Prostate gland (tissue), 2 donors: ENCODE measurements around the gene PRDM16. TPM values are rescaled to one million over a fixed set of nuclear protein-coding genes. Genes with fewer than 3 reads are reported as not detected.
A peak's percentile ranks its signal among the peaks of the same experiment; 100 is the strongest.

ENCODE experiments used
- DNase-seq: peaks from one replicate; pipeline ENCODE4 v3.0.0-alpha.2; 2019; ENCODE audit warnings: low spot score
- H3K27ac ChIP-seq, 2 donors: fragments of 200-600 bp; sonication (generic); 2 replicates each; pipeline ENCODE4 v1.5.1; 2017 to 2019
- H3K27me3 ChIP-seq: fragments of 200-600 bp; sonication (generic); replicated peaks from 2 replicates; pipeline ENCODE4 v1.5.1; 2019; ENCODE audit not compliant: insufficient read depth
- H3K36me3 ChIP-seq, 2 donors: fragments of 200-600 bp; sonication (generic); 1 replicate in 1 of 2; 2 replicates in 1 of 2; pipeline versions ENCODE4 v1.5.1 to v1.8.1; 2017 to 2019
- H3K4me1 ChIP-seq: fragments of 200-600 bp; sonication (generic); replicated peaks from 2 replicates; pipeline ENCODE4 v1.5.1; 2019
- H3K4me3 ChIP-seq, 2 donors: fragments of 200-600 bp; sonication (generic); 2 replicates each; pipeline ENCODE4 v1.5.1; 2017 to 2019
- H3K9me3 ChIP-seq: fragments of 200-600 bp; sonication (generic); 2 replicates; pipeline ENCODE4 v1.5.1; 2017
- POLR2A ChIP-seq: fragments of 450-650 bp; IDR thresholded peaks from one replicate; pipeline ENCODE4 v1.6.1; 2016; ENCODE audit warnings: antibody characterized with exemption, mild to moderate bottlenecking
- POLR2AphosphoS5 ChIP-seq: sonication (generic); formaldehyde crosslinking; IDR thresholded peaks from one replicate; pipeline ENCODE4 v1.6.1; 2017; ENCODE audit warnings: antibody characterized with exemption
- WGBS: methylation state at CpG from one replicate; pipeline ENCODE4 v1.1.5; 2018; 5-methylcytosine and 5-hydroxymethylcytosine counted together
- intact Hi-C: fragments of 100-400 bp; cut with DNase I; formaldehyde crosslinking; loops from one replicate; pipeline ENCODE4 v1.14.2; 2022
- total RNA-seq, 2 donors: library from RNA; depleted of rRNA; stranded (reverse); fragments of >200 nt; gene quantifications; one replicate each; pipeline ENCODE4 v1.1.0, GENCODE V29; 2016
- TF ChIP-seq, protein P1 (sequence below), 4 experiments: fragments of 200-600 bp in 2 of 4; fragments of 450-650 bp in 2 of 4; sonication (generic) in 2 of 4; IDR thresholded peaks; 1 replicate in 3 of 4; 2 replicates in 1 of 4; pipeline ENCODE4 v1.5.1; 2016 to 2019; ENCODE audit warnings: antibody characterized with exemption in 4 of 4, mild to moderate bottlenecking in 2 of 4, moderate library complexity in 2 of 4

PRDM16 gene
- total RNA-seq, 2 donors from 2014 or later, result 0.23 to 6.5 TPM

DNA sequence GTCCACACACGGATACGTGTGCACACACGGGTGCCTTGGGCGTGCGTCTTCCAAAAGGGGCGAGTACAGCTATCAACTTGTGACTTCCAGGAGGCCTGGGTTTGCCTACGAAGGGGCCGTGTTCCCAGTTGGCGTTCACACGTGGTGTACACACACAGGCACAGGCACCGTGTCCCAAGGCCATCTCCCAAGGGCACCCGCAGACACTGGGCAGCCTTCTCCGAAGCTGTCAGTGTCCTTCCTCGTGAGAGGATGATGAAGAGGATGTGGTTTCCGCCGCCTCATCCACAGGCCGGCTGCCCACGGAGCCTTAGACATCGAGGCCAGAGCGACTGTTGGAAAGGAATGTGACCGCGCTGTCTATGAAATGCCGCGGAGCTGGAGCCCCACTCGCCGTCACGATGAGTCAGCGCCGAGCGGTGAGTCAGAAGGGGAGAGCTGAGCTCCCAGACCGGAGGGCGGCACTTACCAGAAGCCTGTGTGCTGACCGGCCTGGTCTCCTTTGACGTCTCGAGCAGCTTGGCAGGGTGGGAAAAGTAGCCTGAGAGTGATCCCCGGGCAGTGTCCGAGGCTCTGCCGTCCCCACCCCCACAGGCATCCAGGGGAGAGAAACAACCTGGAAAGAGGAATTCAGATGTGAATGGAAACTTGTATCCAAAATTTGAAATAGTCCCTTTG lies 244.0 kb downstream of the PRDM16 start:
- Histone ChIP-seq H3K4me3 (no peak overlapping the region), H3K27ac (peak overlapping the region; percentile 55 to 61), H3K4me1 (peaks cover 9% of the 10 kb centered on the region), H3K9me3 (no peaks in the 10 kb centered on the region), H3K27me3 (peaks cover 15% of the 10 kb centered on the region), H3K36me3 (no peaks in the 10 kb centered on the region)
- intact Hi-C loops, result no loop called here
- peak; percentile 76 for DNase-seq
- WGBS, result 25% methylated on average over 38 of the region's 38 CpGs
- TF ChIP-seq, protein P1, sequence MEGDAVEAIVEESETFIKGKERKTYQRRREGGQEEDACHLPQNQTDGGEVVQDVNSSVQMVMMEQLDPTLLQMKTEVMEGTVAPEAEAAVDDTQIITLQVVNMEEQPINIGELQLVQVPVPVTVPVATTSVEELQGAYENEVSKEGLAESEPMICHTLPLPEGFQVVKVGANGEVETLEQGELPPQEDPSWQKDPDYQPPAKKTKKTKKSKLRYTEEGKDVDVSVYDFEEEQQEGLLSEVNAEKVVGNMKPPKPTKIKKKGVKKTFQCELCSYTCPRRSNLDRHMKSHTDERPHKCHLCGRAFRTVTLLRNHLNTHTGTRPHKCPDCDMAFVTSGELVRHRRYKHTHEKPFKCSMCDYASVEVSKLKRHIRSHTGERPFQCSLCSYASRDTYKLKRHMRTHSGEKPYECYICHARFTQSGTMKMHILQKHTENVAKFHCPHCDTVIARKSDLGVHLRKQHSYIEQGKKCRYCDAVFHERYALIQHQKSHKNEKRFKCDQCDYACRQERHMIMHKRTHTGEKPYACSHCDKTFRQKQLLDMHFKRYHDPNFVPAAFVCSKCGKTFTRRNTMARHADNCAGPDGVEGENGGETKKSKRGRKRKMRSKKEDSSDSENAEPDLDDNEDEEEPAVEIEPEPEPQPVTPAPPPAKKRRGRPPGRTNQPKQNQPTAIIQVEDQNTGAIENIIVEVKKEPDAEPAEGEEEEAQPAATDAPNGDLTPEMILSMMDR (IDR thresholded peaks at IDR 0.05), result no peak
- TF ChIP-seq POLR2A (peak; percentile 38), POLR2AphosphoS5 (peak; percentile 78)

DNA sequence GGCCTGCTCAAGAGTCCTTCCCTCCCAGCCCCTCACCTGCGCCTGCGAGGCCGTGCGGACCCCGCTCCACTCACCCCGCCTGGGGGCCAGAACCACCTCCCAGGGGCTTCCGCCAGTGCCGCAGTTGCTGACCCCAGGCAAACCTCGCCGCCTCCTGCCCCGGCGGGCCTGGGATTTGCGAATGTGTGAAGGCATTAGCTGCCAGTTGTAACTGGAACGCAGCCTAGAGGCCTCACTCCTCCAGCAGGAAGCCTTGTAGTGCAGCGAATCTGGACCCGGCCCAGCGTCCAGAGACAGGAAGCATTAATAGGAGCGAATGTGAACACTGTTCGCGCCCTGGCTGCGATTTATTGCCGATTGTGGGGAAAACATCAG lies 244.6 kb downstream of the PRDM16 start:
- Histone ChIP-seq H3K36me3 (no peaks in the 10 kb centered on the region), H3K4me3 (no peak overlapping the region), H3K27me3 (peaks cover 15% of the 10 kb centered on the region), H3K4me1 (peaks cover 9% of the 10 kb centered on the region), H3K27ac (peak overlapping the region; percentile 55 to 61), H3K9me3 (no peaks in the 10 kb centered on the region)
- intact Hi-C loops, result no loop called here
- DNase-seq, result peak; percentile 81
- TF ChIP-seq POLR2AphosphoS5 (peak; percentile 17), POLR2A (no peak)
- TF ChIP-seq, protein P1 (IDR thresholded peaks at IDR 0.05), result no peak
- 6% methylated on average over 22 of the region's 22 CpGs for WGBS

GRCh38 chr1:3314491-3315381 lies 245.7 kb downstream of the PRDM16 start:
- H3K27ac ChIP-seq, result no peak overlapping the region

GRCh38 chr1:3315399-3316339 lies 246.7 kb downstream of the PRDM16 start:
- WGBS, result 22% methylated on average over 21 of the region's 21 CpGs
- H3K4me1 ChIP-seq, result peaks cover 9% of the 10 kb centered on the region
- H3K4me3 ChIP-seq, result no peak overlapping the region
- TF ChIP-seq POLR2AphosphoS5 (no peak), POLR2A (no peak)
- TF ChIP-seq, protein P1 (IDR thresholded peaks at IDR 0.05), result no peak
- no peak for DNase-seq
- peaks cover 15% of the 10 kb centered on the region for H3K27me3 ChIP-seq
- H3K36me3 ChIP-seq, result no peaks in the 10 kb centered on the region
- H3K27ac ChIP-seq, result no peak overlapping the region
- intact Hi-C loops, result no loop called here
- no peaks in the 10 kb centered on the region for H3K9me3 ChIP-seq

More at GRCh38 chr1:3314491-3315381, 245.7 kb downstream of the PRDM16 start:
- Histone ChIP-seq H3K36me3 (no peaks in the 10 kb centered on the region), H3K27me3 (peaks cover 15% of the 10 kb centered on the region), H3K4me1 (peaks cover 9% of the 10 kb centered on the region), H3K9me3 (no peaks in the 10 kb centered on the region), H3K4me3 (no peak overlapping the region)
- intact Hi-C loops, result no loop called here
- no peak for DNase-seq
- TF ChIP-seq POLR2AphosphoS5 (no peak), POLR2A (no peak)
- TF ChIP-seq, protein P1 (IDR thresholded peaks at IDR 0.05), result no peak
- WGBS, result 9% methylated on average over 22 of the region's 22 CpGs
